CD4-positive, alpha-beta T cell (primary cell): ENCODE data around the gene PATE4. TPM values are rescaled to one million over a fixed set of nuclear protein-coding genes. Genes with fewer than 3 reads are reported as not detected.
A peak's percentile ranks its signal among the peaks of the same experiment; 100 is the strongest.

Experiments used
- ATAC-seq: fragments of 200-7000 bp; cut with Tn5 transposase; one replicate; pipeline ENCODE4 v1.10.0; 2022; ENCODE audit warnings: mild to moderate bottlenecking; ENCODE audit not compliant: poor library complexity
- CTCF ChIA-PET: fragments of 350-600 bp; sonication (Branson Sonifier 250); formaldehyde crosslinking; loops from one replicate; lab custom pipeline; 2021; ENCODE audit warnings: antibody characterized with exemption, inconsistent platforms; lab: Charles Lee
- POLR2A ChIA-PET: fragments of 350-600 bp; sonication (Branson Sonifier 250); formaldehyde crosslinking; loops from one replicate; lab custom pipeline; 2021; ENCODE audit warnings: antibody characterized with exemption, inconsistent platforms; lab: Charles Lee
- DNase-seq, 14 experiments: peaks; one replicate each; pipeline ENCODE4 v3.0.0-alpha.2; 2013 to 2020; ENCODE audit warnings: mixed read lengths in 2 of 14
- H3K27ac ChIP-seq, 2 donors: one replicate each; pipeline versions ENCODE4 v1.5.1 to v1.7.0; 2013; ENCODE audit warnings: low read length in 2 of 2, low read depth in 1 of 2, mild to moderate bottlenecking in 1 of 2
- H3K27me3 ChIP-seq, 2 experiments: 1 replicate in 1 of 2; 2 replicates in 1 of 2; pipeline versions ENCODE4 v1.6.1 to v1.7.0; 2013; ENCODE audit warnings: low read length in 2 of 2, control low read depth in 1 of 2, mild to moderate bottlenecking in 1 of 2, moderate library complexity in 1 of 2; ENCODE audit not compliant: insufficient read depth in 2 of 2, control insufficient read depth in 1 of 2
- H3K36me3 ChIP-seq: one replicate; pipeline ENCODE4 v1.6.1; 2013; ENCODE audit warnings: low read length, control low read depth; ENCODE audit not compliant: insufficient read depth
- H3K4me1 ChIP-seq: one replicate; pipeline ENCODE4 v1.6.1; 2013; ENCODE audit warnings: low read length, control low read depth; ENCODE audit not compliant: insufficient read depth
- H3K4me3 ChIP-seq: one replicate; pipeline ENCODE4 v1.5.1; 2013; ENCODE audit warnings: mild to moderate bottlenecking, low read length, moderate library complexity
- H3K9me3 ChIP-seq, 2 experiments: 1 replicate in 1 of 2; 2 replicates in 1 of 2; pipeline versions ENCODE4 v1.6.1 to v1.7.0; 2013; ENCODE audit warnings: low read length in 2 of 2, mild to moderate bottlenecking in 2 of 2, control low read depth in 1 of 2, moderate library complexity in 1 of 2; ENCODE audit not compliant: control insufficient read depth in 1 of 2, insufficient read depth in 1 of 2
- H3K27ac Mint-ChIP-seq: one replicate; pipeline ENCODE4 v1.8.0; 2020; ENCODE audit warnings: mixed read lengths
- H3K27me3 Mint-ChIP-seq: one replicate; pipeline ENCODE4 v1.8.0; 2021; ENCODE audit warnings: mixed read lengths
- H3K36me3 Mint-ChIP-seq: one replicate; pipeline ENCODE4 v1.8.0; 2021; ENCODE audit warnings: low read depth, mixed read lengths
- H3K4me1 Mint-ChIP-seq: one replicate; pipeline ENCODE4 v1.8.0; 2021; ENCODE audit warnings: low read depth, mixed read lengths
- H3K4me3 Mint-ChIP-seq: one replicate; pipeline ENCODE4 v1.8.0; 2020; ENCODE audit warnings: mild to moderate bottlenecking, mixed read lengths
- H3K9me3 Mint-ChIP-seq: one replicate; pipeline ENCODE4 v1.8.0; 2020; ENCODE audit warnings: mixed read lengths
- intact Hi-C, 2 experiments: fragments of 100-400 bp; cut with DNase I in 1 of 2; cut with micrococcal nuclease in 1 of 2; formaldehyde crosslinking; loops; one replicate each; pipeline versions ENCODE4 v1.15.1 to v1.9.0; 2023 to 2025; cut with DNase I, micrococcal nuclease
- total RNA-seq, 174 experiments: library from RNA in 2 of 174; stranded (reverse) in 2 of 174; gene quantifications; one replicate each; pipeline ENCODE4 v1.2.3 and lab custom pipeline; 2021 to 2026
- TF ChIP-seq, protein P1 (sequence below): fragments of 200-600 bp; IDR thresholded peaks from one replicate; pipeline ENCODE4 v1.8.0; 2022; ENCODE audit warnings: antibody characterized with exemption, mild to moderate bottlenecking

Gene PATE4
- total RNA-seq, 2 experiments from 2014 or later = not detected

DNA sequence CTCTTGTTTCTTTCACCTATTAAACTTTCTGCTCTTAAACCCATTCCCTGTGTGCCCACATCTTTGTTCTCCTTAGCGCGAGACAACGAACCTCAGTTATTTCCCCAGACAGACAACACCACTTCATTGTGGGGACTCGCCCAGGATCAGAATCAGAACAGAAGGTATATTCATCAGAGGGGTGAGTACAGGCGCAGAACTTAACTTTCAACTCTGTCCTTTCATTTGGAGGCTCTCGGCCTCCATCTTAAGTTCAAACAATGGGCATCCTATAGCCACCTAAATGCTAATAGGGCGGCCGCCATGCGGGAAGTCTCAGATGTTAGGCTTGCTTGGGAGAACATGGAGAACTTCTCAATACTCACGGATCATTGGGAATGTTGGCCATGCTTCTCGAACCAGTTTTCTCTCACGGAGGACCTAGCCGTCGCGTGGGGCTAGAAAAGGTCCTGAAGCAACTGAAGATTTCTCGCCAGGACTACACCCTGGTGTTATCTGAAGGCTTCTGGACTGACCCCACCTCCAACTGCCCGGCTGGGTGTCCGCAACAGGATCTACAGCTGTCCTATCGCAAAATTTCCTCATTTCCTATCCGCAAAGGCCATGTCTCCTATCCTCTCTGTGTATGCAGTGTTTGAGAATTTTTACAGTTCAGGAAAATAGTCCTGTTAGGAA lies 40.9 kb downstream of the PATE4 start:
- no peak overlapping the region for H3K4me3 Mint-ChIP-seq
- H3K27ac Mint-ChIP-seq = no peak overlapping the region
- Histone ChIP-seq H3K36me3 (no peaks in the 10 kb centered on the region), H3K27ac (no peak overlapping the region), H3K27me3 (no peaks in the 10 kb centered on the region), H3K9me3 (peaks cover 4 to 5% of the 10 kb centered on the region in 2 experiments), H3K4me3 (no peak overlapping the region), H3K4me1 (no peaks in the 10 kb centered on the region)
- POLR2A ChIA-PET = no interaction called here
- intact Hi-C loops = loop anchor here (2.0 to 10.0 kb wide), 7 partner anchors 147 to 912 kb away; partner anchors contain the start of genes CHEK1 (in 1 of the 2) and EI24 (in 1 of the 2)
- TF ChIP-seq, protein P1, sequence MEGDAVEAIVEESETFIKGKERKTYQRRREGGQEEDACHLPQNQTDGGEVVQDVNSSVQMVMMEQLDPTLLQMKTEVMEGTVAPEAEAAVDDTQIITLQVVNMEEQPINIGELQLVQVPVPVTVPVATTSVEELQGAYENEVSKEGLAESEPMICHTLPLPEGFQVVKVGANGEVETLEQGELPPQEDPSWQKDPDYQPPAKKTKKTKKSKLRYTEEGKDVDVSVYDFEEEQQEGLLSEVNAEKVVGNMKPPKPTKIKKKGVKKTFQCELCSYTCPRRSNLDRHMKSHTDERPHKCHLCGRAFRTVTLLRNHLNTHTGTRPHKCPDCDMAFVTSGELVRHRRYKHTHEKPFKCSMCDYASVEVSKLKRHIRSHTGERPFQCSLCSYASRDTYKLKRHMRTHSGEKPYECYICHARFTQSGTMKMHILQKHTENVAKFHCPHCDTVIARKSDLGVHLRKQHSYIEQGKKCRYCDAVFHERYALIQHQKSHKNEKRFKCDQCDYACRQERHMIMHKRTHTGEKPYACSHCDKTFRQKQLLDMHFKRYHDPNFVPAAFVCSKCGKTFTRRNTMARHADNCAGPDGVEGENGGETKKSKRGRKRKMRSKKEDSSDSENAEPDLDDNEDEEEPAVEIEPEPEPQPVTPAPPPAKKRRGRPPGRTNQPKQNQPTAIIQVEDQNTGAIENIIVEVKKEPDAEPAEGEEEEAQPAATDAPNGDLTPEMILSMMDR = no peak
- no peaks in the 10 kb centered on the region for H3K9me3 Mint-ChIP-seq
- H3K36me3 Mint-ChIP-seq = no peaks in the 10 kb centered on the region
- CTCF ChIA-PET = no interaction called here
- DNase-seq (no peak), ATAC-seq (no peak)
- no peaks in the 10 kb centered on the region for H3K4me1 Mint-ChIP-seq
- peaks cover 10% of the 10 kb centered on the region for H3K27me3 Mint-ChIP-seq

DNA sequence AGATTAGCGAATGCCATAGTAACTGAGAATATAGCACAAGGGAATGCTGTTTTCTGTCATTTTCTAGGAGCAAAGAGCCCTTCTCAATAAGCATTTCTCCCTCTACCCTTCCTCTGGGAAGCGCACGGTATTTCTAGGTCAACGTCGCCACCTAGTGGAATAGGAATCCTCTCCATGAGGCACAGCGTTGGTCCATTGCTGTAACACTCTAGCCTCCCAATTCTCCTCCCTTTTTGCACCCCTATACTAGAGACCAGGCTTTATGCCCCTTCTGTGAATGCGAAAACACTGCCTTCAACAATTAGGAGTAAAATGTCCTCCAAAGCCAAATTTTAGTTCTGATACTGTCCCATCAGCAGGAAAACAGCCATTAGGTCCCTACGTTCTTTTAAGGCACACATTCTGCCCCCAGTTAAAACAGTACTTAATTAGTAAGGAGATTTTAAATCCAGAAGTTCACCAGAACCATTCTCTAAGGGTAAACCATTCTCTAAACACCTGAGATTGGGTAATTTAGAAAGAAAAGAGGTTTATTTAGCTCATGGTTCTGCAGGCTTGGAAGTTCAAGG lies 41.5 kb downstream of the PATE4 start:
- Mint-ChIP-seq H3K36me3 (no peaks in the 10 kb centered on the region), H3K4me3 (no peak overlapping the region), H3K4me1 (no peaks in the 10 kb centered on the region), H3K9me3 (no peaks in the 10 kb centered on the region), H3K27me3 (peaks cover 10% of the 10 kb centered on the region), H3K27ac (no peak overlapping the region)
- Histone ChIP-seq H3K4me1 (no peaks in the 10 kb centered on the region), H3K4me3 (no peak overlapping the region), H3K27ac (no peak overlapping the region), H3K36me3 (no peaks in the 10 kb centered on the region), H3K9me3 (peaks cover 4 to 5% of the 10 kb centered on the region in 2 experiments), H3K27me3 (no peaks in the 10 kb centered on the region)
- CTCF ChIA-PET = interaction anchor here (0.6 kb wide), 1 partner anchor 29 kb away, joined by 4 read pairs; the partner anchor contains the start of gene PUS3
- POLR2A ChIA-PET = no interaction called here
- TF ChIP-seq, protein P1 = peak; percentile 76
- intact Hi-C loops = loop anchor here (2.0 to 10.0 kb wide), 7 partner anchors 147 to 912 kb away; partner anchors contain the start of genes CHEK1 (in 1 of the 2) and EI24 (in 1 of the 2)
- DNase-seq (peak in 9 of 14 experiments; percentile 7 to 70 (median 32)), ATAC-seq (peak; percentile 44)

DNA sequence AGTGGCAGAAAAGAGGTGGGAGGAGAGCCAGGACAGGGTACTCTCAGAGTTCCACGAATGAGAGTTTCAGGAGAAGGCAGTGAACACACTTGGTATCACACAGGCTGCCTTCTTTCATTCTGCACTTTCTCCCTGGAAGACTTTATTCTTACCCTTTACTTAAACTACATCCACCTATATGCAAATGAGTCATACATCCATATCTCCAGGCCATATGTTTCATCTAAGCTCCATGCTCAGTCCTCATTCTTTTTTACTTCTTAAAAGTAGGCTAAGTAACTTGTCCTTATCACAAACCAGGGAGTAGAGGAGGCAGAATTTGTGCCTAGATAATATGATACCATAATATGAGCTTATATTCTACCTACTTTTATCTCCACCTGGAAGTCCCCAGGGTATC lies 48.2 kb downstream of the PATE4 start:
- CTCF ChIA-PET = interaction anchor here (1.0 to 1.1 kb wide), 2 partner anchors 15 to 32 kb away, joined by 3 to 4 read pairs; no protein-coding TSS in a partner anchor
- Histone ChIP-seq H3K4me1 (no peaks in the 10 kb centered on the region), H3K36me3 (no peaks in the 10 kb centered on the region), H3K27ac (no peak overlapping the region), H3K27me3 (no peaks in the 10 kb centered on the region), H3K9me3 (no peaks in the 10 kb centered on the region), H3K4me3 (no peak overlapping the region)
- no peaks in the 10 kb centered on the region for H3K36me3 Mint-ChIP-seq
- no peaks in the 10 kb centered on the region for H3K27me3 Mint-ChIP-seq
- no peaks in the 10 kb centered on the region for H3K9me3 Mint-ChIP-seq
- TF ChIP-seq, protein P1 = no peak
- no peaks in the 10 kb centered on the region for H3K4me1 Mint-ChIP-seq
- ATAC-seq = no peak
- intact Hi-C loops = loop anchor here in 1 of 2 experiments (10.0 kb wide), 1 partner anchor 1206 kb away; the partner anchor contains the start of genes SIAE and SPA17
- no peak overlapping the region for H3K4me3 Mint-ChIP-seq
- POLR2A ChIA-PET = no interaction called here
- H3K27ac Mint-ChIP-seq = no peak overlapping the region
- DNase-seq = no peak
